SK-N-MC (cell line): ENCODE measurements around the gene CACNA1F.

Source experiments
- EZH2 ChIP-seq: fragments of 200-600 bp; sonication (generic); IDR thresholded peaks from one replicate; pipeline ENCODE4 v1.6.1; 2017; ENCODE audit warnings: antibody characterized with exemption
- FOXP2 ChIP-seq: optimal IDR thresholded peaks from 2 replicates; pipeline ENCODE3; 2011; ENCODE audit warnings: mild to moderate bottlenecking, moderate library complexity; ENCODE audit not compliant: insufficient read depth; ENCODE audit errors: extremely low read length, control extremely low read depth
- POLR2AphosphoS5 ChIP-seq: IDR thresholded peaks from 2 replicates; pipeline ENCODE4 v1.6.1; 2012; ENCODE audit warnings: mild to moderate bottlenecking, low read depth, low read length, borderline replicate concordance

- TF ChIP-seq POLR2AphosphoS5 (no peak), EZH2 (no peak), FOXP2 (no peak)
Measured at GRCh38 chrX:49282647-49283011, 49.5 kb upstream of the CACNA1F start.
